NCI-H1930 (cell line): ENCODE measurements around the gene URB1.
"Not testable (repeated sequence)": the region's sequence is repeated elsewhere in the genome, so short reads cannot be mapped to it uniquely, and the experiment has no call there.

Experiments
- DNase-seq, 2 experiments: peaks; one replicate each; lab custom pipeline; 2025; lab: John Stamatoyannopoulos, UW

URB1 gene

GRCh38 chr21:32317726-32318125 is 75.1 kb downstream of the URB1 start:
- DNase-seq = no peak

GRCh38 chr21:32316361-32317215 is 76.2 kb downstream of the URB1 start:
- no peak for DNase-seq

- DNase-seq = no peak
These were observed 77.1 kb downstream of the URB1 start for GRCh38 chr21:32315511-32316281.

GRCh38 chr21:32314806-32315205 is 78.0 kb downstream of the URB1 start:
- no peak for DNase-seq

GRCh38 chr21:32312976-32313375 is 79.8 kb downstream of the URB1 start:
- no peak for DNase-seq

GRCh38 chr21:32312326-32312725 is 80.5 kb downstream of the URB1 start:
- no peak for DNase-seq

GRCh38 chr21:32311621-32312020 is 81.2 kb downstream of the URB1 start:
- DNase-seq = no peak

GRCh38 chr21:32310976-32311375 is 81.8 kb downstream of the URB1 start:
- DNase-seq = not testable (repeated sequence)

GRCh38 chr21:32309906-32310460 is 82.8 kb downstream of the URB1 start:
- no peak for DNase-seq

- DNase-seq = no peak
These were observed 84.1 kb downstream of the URB1 start for GRCh38 chr21:32308696-32309095.

GRCh38 chr21:32307706-32308105 is 85.1 kb downstream of the URB1 start:
- DNase-seq = no peak

- no peak for DNase-seq
These were observed 86.6 kb downstream of the URB1 start for GRCh38 chr21:32306021-32306780.

- DNase-seq = no peak
These were observed 87.8 kb downstream of the URB1 start for GRCh38 chr21:32304998-32305397.

GRCh38 chr21:32303385-32303784 is 89.4 kb downstream of the URB1 start:
- no peak for DNase-seq

- DNase-seq = no peak
These were observed 90.3 kb downstream of the URB1 start for GRCh38 chr21:32302560-32302959.

GRCh38 chr21:32301596-32301995 is 91.2 kb downstream of the URB1 start:
- no peak for DNase-seq

- DNase-seq = no peak
These were observed 92.6 kb downstream of the URB1 start for GRCh38 chr21:32300117-32300681.

GRCh38 chr21:32299695-32300094 is 93.1 kb downstream of the URB1 start:
- no peak for DNase-seq

- no peak for DNase-seq
These were observed 94.1 kb downstream of the URB1 start, which contains the start of gene MRAP for GRCh38 chr21:32298658-32299081. Gene MRAP, plus strand, starts transcription at chr21:32298855. Its CDS starts 117 bp downstream, at chr21:32298972.

- no peak for DNase-seq
These were observed 94.7 kb downstream of the URB1 start for GRCh38 chr21:32298148-32298559.

GRCh38 chr21:32297449-32297848 is 95.4 kb downstream of the URB1 start:
- DNase-seq = no peak

GRCh38 chr21:32285476-32285875 is 107.3 kb downstream of the URB1 start:
- no peak for DNase-seq
